Measurements from ENCODE around the gene DSG4.
A peak's percentile ranks its signal among the peaks of the same experiment; 100 is the strongest.
"Not testable (repeated sequence)": the region's sequence is repeated elsewhere in the genome, so short reads cannot be mapped to it uniquely, and the experiment has no call there.

DSG4 gene

GRCh38 chr18:31376477-31376876 lies at the start of gene DSG4:
DSG4 (plus strand) TSS chr18:31376777; CDS start chr18:31376912, 135 bp downstream.
- no peak for DNase-seq

GRCh38 chr18:31329787-31330438 lies 46.7 kb upstream of the DSG4 start:
- DNase-seq: no peak

- no peak for DNase-seq
Measured at GRCh38 chr18:31343454-31343853, 33.1 kb upstream of the DSG4 start.

- DNase-seq: not testable (repeated sequence)
Measured at GRCh38 chr18:31353336-31353735, 23.2 kb upstream of the DSG4 start.

- DNase-seq: no peak
Measured at GRCh38 chr18:31354990-31355389, 21.6 kb upstream of the DSG4 start.

GRCh38 chr18:31356025-31356424 lies 20.6 kb upstream of the DSG4 start:
- DNase-seq: no peak

GRCh38 chr18:31364190-31364589 lies 12.4 kb upstream of the DSG4 start:
- no peak for DNase-seq

- DNase-seq: no peak
Measured at GRCh38 chr18:31369478-31369877, 7.1 kb upstream of the DSG4 start.

GRCh38 chr18:31371989-31372388 lies 4.6 kb upstream of the DSG4 start:
- no peak for DNase-seq

- DNase-seq: peak; percentile 28
Measured at GRCh38 chr18:31373641-31374040, 2.9 kb upstream of the DSG4 start.

GRCh38 chr18:31380912-31381311 lies 4.3 kb downstream of the DSG4 start:
- DNase-seq: no peak

- DNase-seq: no peak
Measured at GRCh38 chr18:31382107-31382506, 5.5 kb downstream of the DSG4 start.

GRCh38 chr18:31386741-31387140 lies 10.2 kb downstream of the DSG4 start:
- DNase-seq: no peak

GRCh38 chr18:31393286-31393685 lies 16.7 kb downstream of the DSG4 start:
- no peak for DNase-seq

- no peak for DNase-seq
Measured at GRCh38 chr18:31396796-31397612, 20.4 kb downstream of the DSG4 start.

GRCh38 chr18:31398191-31398590 lies 21.6 kb downstream of the DSG4 start:
- DNase-seq: no peak

GRCh38 chr18:31399306-31400032 lies 22.9 kb downstream of the DSG4 start:
- DNase-seq: no peak

GRCh38 chr18:31401156-31402025 lies 24.8 kb downstream of the DSG4 start:
- no peak for DNase-seq

GRCh38 chr18:31402026-31402373 lies 25.4 kb downstream of the DSG4 start:
- DNase-seq: no peak

GRCh38 chr18:31403409-31403808 lies 26.8 kb downstream of the DSG4 start:
- DNase-seq: no peak

- no peak for DNase-seq
Measured at GRCh38 chr18:31407649-31408048, 31.1 kb downstream of the DSG4 start.

- no peak for DNase-seq
Measured at GRCh38 chr18:31409276-31409675, 32.7 kb downstream of the DSG4 start.
